WTC11 (cell line): ENCODE data around the gene HEATR5A.

Experiments
- CTCF ChIP-seq: fragments of 200-600 bp; IDR thresholded peaks from 2 replicates; pipeline ENCODE4 v1.8.0; 2022; ENCODE audit warnings: antibody characterized with exemption
- IRF2 ChIP-seq: sonication (generic); formaldehyde crosslinking; IDR thresholded peaks from 2 replicates; pipeline ENCODE4 v1.8.0; 2022; ENCODE audit warnings: low read depth, missing genetic modification reagents, borderline replicate concordance
- MAX ChIP-seq: sonication (generic); formaldehyde crosslinking; IDR thresholded peaks from 2 replicates; pipeline ENCODE4 v1.8.0; 2022; ENCODE audit warnings: mild to moderate bottlenecking, missing genetic modification reagents
- NR1H2 ChIP-seq: sonication (generic); formaldehyde crosslinking; IDR thresholded peaks from 2 replicates; pipeline ENCODE4 v1.9.0; 2021; ENCODE audit warnings: mild to moderate bottlenecking, moderate library complexity, missing genetic modification reagents
- SP1 ChIP-seq: sonication (generic); formaldehyde crosslinking; conservative IDR thresholded peaks from 2 replicates; pipeline ENCODE4 v1.8.1; 2022; ENCODE audit warnings: missing genetic modification reagents
- ZNF232 ChIP-seq: sonication (generic); formaldehyde crosslinking; IDR thresholded peaks from 2 replicates; pipeline ENCODE4 v1.8.0; 2022; ENCODE audit warnings: mild to moderate bottlenecking, missing genetic modification reagents

- TF ChIP-seq NR1H2 (CRISPR knock-in tag) (no peak), IRF2 (no peak), SP1 (CRISPR knock-in tag) (no peak), CTCF (no peak), ZNF232 (CRISPR knock-in tag) (no peak), MAX (CRISPR knock-in tag) (no peak)
These were observed 41.2 kb upstream of the HEATR5A start for GRCh38 chr14:31461545-31461944.
